HepG2 (cell line): Measurements from ENCODE around the gene FBLL1. TPM values are rescaled to one million over a fixed set of nuclear protein-coding genes. Genes with fewer than 3 reads are reported as not detected.

Experiments used
- ATAC-seq: fragments of 200-7000 bp; cut with Tn5 transposase; 3 replicates; pipeline ENCODE4 v1.9.1; 2020; ENCODE audit warnings: mild to moderate bottlenecking, moderate library complexity
- BruUV-seq: library from RNA; stranded (reverse); fragments of 400-500 nt; replicated peaks from 2 replicates; lab custom pipeline; 2021; lab: Mats Ljungman, UMichigan
- CTCF ChIA-PET: fragments of 300-600 bp; formaldehyde crosslinking; extraction: SDS; loops from one replicate; lab custom pipeline; 2021; ENCODE audit warnings: low total read pairs, inconsistent platforms, low intra/inter-chr PET ratio; lab: Yijun Ruan, JAX
- POLR2A ChIA-PET: fragments of 350-600 bp; sonication (Branson Sonifier 250); formaldehyde crosslinking; loops from one replicate; lab custom pipeline; 2020; ENCODE audit warnings: antibody characterized with exemption, inconsistent platforms; lab: Yijun Ruan, JAX
- DNase-seq: peaks from one replicate; pipeline ENCODE4 v3.0.0-alpha.2; 2015; ENCODE audit warnings: low spot score
- FAIRE-seq: peaks from 3 replicates; lab custom pipeline; 2011; peaks lifted over from hg19 to GRCh38; lab: Jason Lieb, UNC
- H2AFZ ChIP-seq: one replicate; pipeline ENCODE4 v1.6.1; 2011; ENCODE audit warnings: low read length, inconsistent platforms
- H3K27ac ChIP-seq: fragments of 300-600 bp; 3 replicates; pipeline ENCODE4 v1.8.0; 2011; ENCODE audit warnings: mixed run types, mild to moderate bottlenecking, mixed read lengths, low read length, inconsistent platforms; ENCODE audit not compliant: insufficient read depth; ENCODE audit errors: extremely low read length
- H3K27me3 ChIP-seq, 2 experiments: fragments of 200-600 bp in 1 of 2; 2 replicates in 1 of 2; 3 replicates in 1 of 2; pipeline versions ENCODE4 v1.6.0 to v1.8.0; 2011; ENCODE audit warnings: low read length in 2 of 2, mild to moderate bottlenecking in 2 of 2, moderate library complexity in 2 of 2, inconsistent platforms in 1 of 2; ENCODE audit not compliant: insufficient read depth in 2 of 2, control insufficient read depth in 1 of 2
- H3K36me3 ChIP-seq, 2 experiments: fragments of 200-600 bp in 1 of 2; replicated peaks in 1 of 2; 2 replicates in 1 of 2; 3 replicates in 1 of 2; pipeline versions ENCODE4 v1.5.1 to v1.8.0; 2011; ENCODE audit warnings: low read length in 2 of 2, inconsistent platforms in 1 of 2; ENCODE audit not compliant: insufficient read depth in 2 of 2, control insufficient read depth in 1 of 2
- H3K4me1 ChIP-seq: 2 replicates; pipeline ENCODE4 v1.5.1; 2012; ENCODE audit warnings: low read length, inconsistent platforms; ENCODE audit not compliant: insufficient read depth
- H3K4me2 ChIP-seq: 2 replicates; pipeline ENCODE4 v1.6.0; 2011; ENCODE audit warnings: low read depth, low read length, inconsistent platforms
- H3K4me3 ChIP-seq, 3 experiments: fragments of 200-600 bp in 1 of 3; sonication (generic), shearing (Covaris generic) in 1 of 3; replicated peaks in 1 of 3; 2 replicates each; pipeline ENCODE4 v1.5.1; 2011 to 2016; ENCODE audit warnings: low read length in 3 of 3, inconsistent platforms in 2 of 3, low read depth in 2 of 3, mild to moderate bottlenecking in 2 of 3, control low read depth in 1 of 3, mixed read lengths in 1 of 3; ENCODE audit not compliant: insufficient read depth in 1 of 3
- H3K79me2 ChIP-seq: one replicate; pipeline ENCODE4 v1.6.1; 2011; ENCODE audit warnings: low read length, inconsistent platforms; ENCODE audit not compliant: insufficient read depth
- H3K9ac ChIP-seq: 2 replicates; pipeline ENCODE4 v1.6.0; 2011; ENCODE audit warnings: mild to moderate bottlenecking, low read depth, low read length, inconsistent platforms; ENCODE audit not compliant: insufficient read depth
- H3K9me3 ChIP-seq: 2 replicates; pipeline ENCODE4 v1.5.1; 2012; ENCODE audit warnings: mild to moderate bottlenecking, low read length
- H4K20me1 ChIP-seq: 2 replicates; pipeline ENCODE4 v1.6.0; 2011; ENCODE audit warnings: inconsistent platforms, mild to moderate bottlenecking, low read length, moderate library complexity; ENCODE audit not compliant: insufficient read depth
- FOXP4 ChIP-seq: sonication (generic); formaldehyde crosslinking; IDR thresholded peaks from 2 replicates; pipeline ENCODE4 v1.4.0; 2020; ENCODE audit warnings: missing genetic modification reagents
- GFI1 ChIP-seq: sonication (generic); formaldehyde crosslinking; IDR thresholded peaks from 2 replicates; pipeline ENCODE4 v1.5.0; 2020; ENCODE audit warnings: missing genetic modification reagents, mild to moderate bottlenecking, borderline replicate concordance
- NRL ChIP-seq: sonication (generic); formaldehyde crosslinking; IDR thresholded peaks from 2 replicates; pipeline ENCODE4 v1.5.0; 2020; ENCODE audit warnings: missing genetic modification reagents, mild to moderate bottlenecking, moderate library complexity, borderline replicate concordance
- PATZ1 ChIP-seq: sonication (generic); formaldehyde crosslinking; IDR thresholded peaks from 2 replicates; pipeline ENCODE4 v1.4.0; 2020; ENCODE audit warnings: missing genetic modification reagents
- PHF8 ChIP-seq: sonication (generic); formaldehyde crosslinking; IDR thresholded peaks from 2 replicates; pipeline ENCODE4 v1.5.0; 2020; ENCODE audit warnings: missing genetic modification reagents
- SAP130 ChIP-seq: IDR thresholded peaks from 2 replicates; pipeline ENCODE4 v1.6.1; 2016; ENCODE audit warnings: low read depth
- THYN1 ChIP-seq: sonication (generic); formaldehyde crosslinking; IDR thresholded peaks from 2 replicates; pipeline ENCODE4 v1.8.1; 2023; ENCODE audit warnings: low read depth, mild to moderate bottlenecking, moderate library complexity, missing genetic modification reagents, borderline replicate concordance
- ZIK1 ChIP-seq: sonication (generic); formaldehyde crosslinking; IDR thresholded peaks from 2 replicates; pipeline ENCODE4 v1.5.0; 2020; ENCODE audit warnings: mild to moderate bottlenecking, low read depth, missing genetic modification reagents, borderline replicate concordance
- ZMAT5 ChIP-seq: sonication (generic); formaldehyde crosslinking; IDR thresholded peaks from 2 replicates; pipeline ENCODE4 v1.5.0; 2020; ENCODE audit warnings: mild to moderate bottlenecking, low read depth, missing genetic modification reagents, borderline replicate concordance
- ZNF414 ChIP-seq: sonication (generic); formaldehyde crosslinking; IDR thresholded peaks from 2 replicates; pipeline ENCODE4 v1.5.0; 2020; ENCODE audit warnings: missing genetic modification reagents
- ZNF607 ChIP-seq: sonication (generic); formaldehyde crosslinking; IDR thresholded peaks from 2 replicates; pipeline ENCODE4 v1.5.1; 2020; ENCODE audit warnings: missing genetic modification reagents, mild to moderate bottlenecking, borderline replicate concordance
- ZNF629 ChIP-seq: sonication (generic); formaldehyde crosslinking; conservative IDR thresholded peaks from 2 replicates; pipeline ENCODE4 v1.5.0; 2020; ENCODE audit warnings: missing genetic modification reagents
- ZNF747 ChIP-seq: sonication (generic); formaldehyde crosslinking; IDR thresholded peaks from 2 replicates; pipeline ENCODE4 v1.8.1; 2023; ENCODE audit warnings: missing genetic modification reagents, mild to moderate bottlenecking, borderline replicate concordance
- ZNF883 ChIP-seq: sonication (generic); formaldehyde crosslinking; IDR thresholded peaks from 2 replicates; pipeline ENCODE4 v1.5.1; 2020; ENCODE audit warnings: mild to moderate bottlenecking, missing genetic modification reagents; ENCODE audit errors: not compliant biosample characterization
- WGBS: methylation state at CpG from one replicate; pipeline ENCODE4 v1.1.6; 2017; ENCODE audit warnings: low lambda C conversion rate; 5-methylcytosine and 5-hydroxymethylcytosine counted together
- in situ Hi-C: cut with HindIII; loops from 2 replicates; pipeline ENCODE4 v1.10.0; 2017; ENCODE audit warnings: low pct_unique_long_range_greater_than_20kb; ENCODE audit not compliant: extremely low pct_ligation_motif_present
- intact Hi-C: fragments of 100-400 bp; cut with micrococcal nuclease; formaldehyde crosslinking; loops from one replicate; pipeline ENCODE4 v1.10.0; 2022; ENCODE audit not compliant: unreplicated experiment
- polyA plus RNA-seq, 8 experiments: library from polyadenylated mRNA; depleted of rRNA in 3 of 8; stranded (reverse) in 7 of 8; unstranded in 1 of 8; fragments of >200 nt; fragmentation: Illumina TruSeq in 4 of 8; extraction: Trizol in 4 of 8; gene quantifications; 2 replicates each; pipeline versions ENCODE4 v1.2.1 to v1.2.3, GENCODE V29; 2011 to 2016; ENCODE audit warnings: low read depth in 4 of 8, missing spikeins in 1 of 8, mixed read lengths in 1 of 8; ENCODE audit not compliant: insufficient read depth in 1 of 8
- total RNA-seq, 5 experiments: library from RNA; depleted of rRNA; stranded (reverse); fragments of >200 nt; fragmentation: Illumina TruSeq; extraction: Trizol; gene quantifications; 2 replicates each; pipeline ENCODE4 v1.2.3, GENCODE V29; 2016; ENCODE audit warnings: low read depth in 1 of 5

The FBLL1 gene
- total and polyA plus RNA-seq, 2 of the 13 experiments (the other 11 are each of a cell fraction or from before 2014, with no cell fraction given) = 0.17 to 0.18 TPM

- H3K27me3 ChIP-seq = no peaks in the 10 kb centered on the region; a peak in 1 of 5 replicates
- H3K79me2 ChIP-seq = peaks cover 49% of the 10 kb centered on the region
- no peak for FAIRE-seq
- peak within 1 kb of the TSS; percentile 95 for H3K9ac ChIP-seq
- no peaks in the 10 kb centered on the region for H3K9me3 ChIP-seq
- under 1% methylated on average over 23 of the region's 63 CpGs for WGBS
- BruUV-seq = no TSS peak
- H3K4me2 ChIP-seq = peak within 1 kb of the TSS; percentile 93
- H3K4me1 ChIP-seq = peaks cover 51% of the 10 kb centered on the region
- H3K4me3 ChIP-seq = peak within 1 kb of the TSS; percentile 84 to 96 (median 88)
- intact Hi-C loops (loop anchor here (2.0 to 10.0 kb wide), 4 partner anchors 14 to 94 kb away; partner anchors contain the start of gene RARS1), in situ Hi-C loops (no loop called here)
- peaks cover 0 to 8% of the 10 kb centered on the region in 2 experiments; a peak in 1 of 5 replicates for H3K36me3 ChIP-seq
- peak within 1 kb of the TSS; percentile 96 for H3K27ac ChIP-seq
- H4K20me1 ChIP-seq = peaks cover 48% of the 10 kb centered on the region
- peak; percentile 79 for ATAC-seq
- no peak within 1 kb of the TSS for H2AFZ ChIP-seq
- ChIA-PET CTCF (no interaction called here), POLR2A (interaction anchor here (0.6 to 4.0 kb wide), 8 partner anchors 8 to 52 kb away, joined by 3 to 91 read pairs (median 4); no protein-coding TSS in a partner anchor)
- peak; percentile 51 for DNase-seq
- TF ChIP-seq ZNF883 (CRISPR knock-in tag) = peak; percentile 67
- TF ChIP-seq PATZ1 = no peak
- TF ChIP-seq ZIK1 (CRISPR knock-in tag) = no peak
- TF ChIP-seq ZNF629 (CRISPR knock-in tag) = 0 out of 2 replicates have a peak, but pooled peaks have one; percentile 14
- peak; percentile 18; the same call in 1 of the 2 replicates for TF ChIP-seq ZNF747 (CRISPR knock-in tag)
- peak; percentile 82 for TF ChIP-seq PHF8 (CRISPR knock-in tag)
- TF ChIP-seq GFI1 (CRISPR knock-in tag) = 0 out of 2 replicates have a peak, but pooled peaks have one; percentile 30
- TF ChIP-seq FOXP4 (CRISPR knock-in tag) = peak; percentile 9; the same call in 1 of the 2 replicates
- TF ChIP-seq ZNF607 (CRISPR knock-in tag) = 0 out of 2 replicates have a peak, but pooled peaks have one; percentile 15
- TF ChIP-seq ZMAT5 (CRISPR knock-in tag) = no peak
- TF ChIP-seq SAP130 (CRISPR knock-in tag) = peak; percentile 97
- no peak for TF ChIP-seq THYN1 (CRISPR knock-in tag)
- peak; percentile 67; the same call in 1 of the 2 replicates for TF ChIP-seq NRL
- peak; percentile 75; the same call in 1 of the 2 replicates for TF ChIP-seq ZNF414 (CRISPR knock-in tag)
These were observed 49.7 kb downstream of the FBLL1 start, which contains the start of gene PANK3 for GRCh38 chr5:168578538-168579487. Gene PANK3 (minus strand): TSS chr5:168579368. CDS start chr5:168579283, 85 bp downstream.
